NCI-H1092 treated with DMSO at 0.1 percent for 48 hours (cell line): Measurements from ENCODE around the gene FBXL4.

ENCODE experiments used
- DNase-seq: peaks from one replicate; lab custom pipeline; 2025; lab: John Stamatoyannopoulos, UW

Gene FBXL4

DNA sequence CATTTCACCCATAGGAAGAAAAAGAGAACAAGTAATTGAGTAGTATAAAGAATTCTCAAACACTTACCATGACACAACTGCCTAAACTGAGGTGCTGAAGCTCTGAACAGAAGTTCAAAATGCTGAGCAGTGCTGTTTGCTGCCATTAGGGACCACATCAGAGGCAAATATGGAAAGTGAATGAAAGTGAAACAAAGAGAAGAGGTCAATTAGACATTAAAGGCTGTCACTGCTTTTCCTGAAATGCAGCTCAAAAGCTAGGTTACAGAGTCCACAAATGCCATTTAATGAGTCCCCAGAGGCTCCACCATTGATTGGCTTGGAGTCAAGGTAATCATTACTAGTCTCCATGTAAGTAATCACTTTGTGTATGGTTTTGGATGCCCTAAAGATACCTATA is 67.3 kb downstream of the FBXL4 start:
- no peak for DNase-seq

DNA sequence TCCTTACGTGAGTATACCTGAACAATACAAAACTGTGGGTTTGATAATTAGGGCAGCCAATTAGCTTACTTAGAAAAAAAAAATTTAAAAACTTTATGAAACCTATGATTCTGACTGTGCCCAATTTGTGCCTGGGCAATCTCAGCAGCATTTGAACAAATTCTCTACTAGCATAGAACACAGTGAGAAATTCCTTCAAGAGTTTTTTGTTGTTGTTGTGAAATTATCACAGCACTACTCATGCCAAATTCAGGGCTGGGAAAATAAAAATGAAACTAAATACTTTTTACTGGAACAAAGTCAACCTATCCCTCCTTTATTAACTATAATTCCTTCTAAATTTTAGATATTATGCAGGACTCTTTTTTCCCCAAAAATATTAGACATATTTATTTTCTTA is 70.5 kb downstream of the FBXL4 start:
- no peak for DNase-seq

DNA sequence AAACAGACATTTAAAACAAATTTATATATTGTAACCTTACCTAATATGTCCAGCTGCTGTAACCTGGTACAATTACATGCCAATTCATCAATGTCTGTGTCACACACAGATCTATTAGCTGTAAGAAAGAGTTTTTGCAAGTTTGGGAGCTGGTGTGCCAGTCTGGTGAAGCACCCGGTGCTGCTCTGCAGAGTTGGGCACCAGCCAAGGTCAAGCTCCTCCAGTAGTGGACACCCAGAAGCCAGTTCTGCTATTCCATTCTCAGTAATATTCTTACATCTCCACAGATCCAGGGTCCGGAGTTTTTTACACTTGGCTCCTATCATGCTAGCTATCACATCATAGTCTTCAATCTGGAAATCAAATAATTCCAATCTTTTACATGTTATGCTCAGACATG is 72.4 kb downstream of the FBXL4 start:
- no peak for DNase-seq

DNA sequence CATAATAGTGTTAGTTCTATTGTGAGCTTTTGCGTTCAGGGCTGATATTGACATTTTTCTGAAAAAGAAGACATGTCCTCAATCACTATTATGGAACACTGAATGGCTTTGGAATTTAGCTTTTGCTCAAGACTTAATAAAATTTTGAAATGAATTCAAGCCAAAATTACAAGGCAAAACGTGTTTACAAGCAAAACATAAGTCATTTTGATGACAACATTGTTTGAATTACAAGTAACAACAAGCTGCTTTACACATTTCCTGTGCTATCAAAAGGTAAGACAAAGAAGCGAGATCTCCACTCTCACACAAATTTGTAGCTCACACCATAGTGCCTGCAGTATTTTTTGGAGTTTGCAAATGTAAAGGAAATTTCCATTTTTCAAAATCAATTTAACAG is 75.9 kb downstream of the FBXL4 start:
- DNase-seq: no peak

DNA sequence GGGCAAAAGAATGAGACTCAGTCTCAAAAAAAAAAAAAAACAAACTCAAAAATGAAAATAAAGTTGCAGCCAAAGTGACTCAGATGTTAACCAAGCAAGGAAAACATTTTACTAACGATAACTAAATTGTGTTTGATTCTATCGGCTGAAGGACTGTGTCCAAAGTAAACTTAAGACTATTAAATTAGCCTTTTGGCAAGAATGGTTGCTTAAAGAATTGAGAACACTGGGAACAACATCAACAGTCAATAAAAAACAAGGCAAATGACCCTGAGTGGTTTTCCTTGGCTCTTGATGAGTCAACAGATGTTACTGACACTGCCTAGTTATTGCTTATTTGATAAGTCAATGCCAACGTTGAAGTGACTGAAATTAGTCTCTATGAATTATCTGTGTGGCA is 76.7 kb downstream of the FBXL4 start:
- DNase-seq: no peak

DNA sequence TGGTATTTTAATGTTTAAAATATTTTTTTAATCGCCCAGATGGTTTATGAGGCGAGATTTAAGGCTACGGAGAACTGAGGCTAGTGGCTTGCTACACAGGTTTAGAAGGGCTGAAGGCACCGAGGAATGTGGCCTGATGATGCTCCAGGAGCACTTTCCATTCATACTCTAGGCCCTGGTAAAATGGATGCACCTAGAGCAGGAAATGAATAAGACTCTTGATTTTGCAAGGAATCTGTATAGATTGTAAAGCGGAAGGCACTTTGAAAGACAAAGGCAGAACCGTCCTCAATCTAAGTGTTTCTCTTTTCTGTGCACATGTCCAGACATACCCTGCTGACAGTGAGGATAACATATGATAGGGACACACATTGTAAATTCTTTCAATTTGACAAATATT is 83.2 kb downstream of the FBXL4 start:
- DNase-seq: no peak

DNA sequence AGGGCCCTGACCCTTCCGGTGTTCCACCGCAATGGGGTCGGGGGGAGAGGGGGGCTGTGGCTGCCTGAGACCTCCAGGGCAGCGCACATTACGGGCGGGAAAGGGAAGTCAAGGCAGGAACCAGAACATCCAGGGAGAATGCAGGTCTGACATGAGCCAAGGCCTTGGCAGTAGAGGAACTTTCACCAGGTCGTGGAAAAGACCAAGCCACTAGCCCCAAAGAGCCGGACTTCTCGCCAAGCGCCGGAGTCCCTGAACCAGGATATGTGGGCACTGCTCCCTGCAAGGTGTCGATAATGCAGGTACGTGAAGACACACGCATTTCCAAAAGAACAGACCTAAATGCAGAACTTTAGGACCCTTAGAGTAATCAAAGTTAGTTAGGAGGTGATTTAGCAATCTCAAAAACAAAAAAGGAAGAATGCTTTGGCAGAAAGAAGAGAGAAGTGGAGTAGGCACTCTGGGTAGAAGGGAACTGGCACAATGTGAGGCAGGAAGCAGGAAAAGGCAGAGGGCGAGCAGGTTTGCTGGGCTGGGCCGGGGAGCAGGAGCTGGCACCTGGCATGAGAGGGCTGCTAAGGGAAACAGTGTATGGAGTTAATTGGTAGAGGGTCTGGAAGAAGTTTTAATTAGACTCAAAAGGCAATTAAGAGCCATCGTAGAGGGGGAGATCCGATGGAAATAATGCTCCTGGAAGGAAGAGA is 99.1 kb downstream of the FBXL4 start:
- no peak for DNase-seq

DNA sequence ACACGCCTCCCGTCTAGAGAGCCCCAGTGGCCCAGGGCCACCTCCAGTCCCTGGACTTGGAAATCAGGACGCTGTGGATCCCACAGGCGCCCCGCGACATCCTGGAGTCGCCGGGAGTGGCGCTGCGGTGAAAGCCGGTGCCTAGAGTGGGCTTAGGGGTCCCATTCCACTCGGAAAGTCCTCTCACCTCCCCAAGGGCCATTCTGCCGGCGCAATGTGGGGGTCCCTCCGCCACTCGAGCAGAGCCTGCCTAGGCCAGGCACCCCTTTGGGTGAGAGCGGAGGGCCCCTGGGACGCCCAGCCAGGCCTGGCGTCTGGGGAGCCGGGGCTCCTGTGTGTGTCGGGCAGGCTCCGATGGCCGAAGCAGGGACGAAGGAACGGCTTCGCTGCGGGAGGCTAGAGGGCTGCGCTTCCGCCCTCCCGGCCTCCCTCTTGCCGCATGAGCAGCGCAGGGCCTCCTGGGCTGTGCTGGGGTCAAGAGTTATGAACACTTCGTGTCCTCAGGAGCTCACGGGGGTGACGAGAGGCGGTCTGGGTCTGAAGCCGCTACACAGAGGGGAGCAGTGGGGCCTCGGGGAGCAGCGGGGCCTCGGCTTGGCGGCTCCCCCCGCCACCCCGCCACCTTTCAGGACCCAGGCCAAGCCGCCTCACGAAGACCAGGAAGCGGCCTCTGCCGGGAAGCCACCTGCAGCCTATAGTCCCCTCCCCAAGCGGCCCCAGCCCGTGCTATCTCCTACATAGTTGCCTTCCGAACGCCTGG is 99.8 kb downstream of the FBXL4 start:
- DNase-seq: no peak

DNA sequence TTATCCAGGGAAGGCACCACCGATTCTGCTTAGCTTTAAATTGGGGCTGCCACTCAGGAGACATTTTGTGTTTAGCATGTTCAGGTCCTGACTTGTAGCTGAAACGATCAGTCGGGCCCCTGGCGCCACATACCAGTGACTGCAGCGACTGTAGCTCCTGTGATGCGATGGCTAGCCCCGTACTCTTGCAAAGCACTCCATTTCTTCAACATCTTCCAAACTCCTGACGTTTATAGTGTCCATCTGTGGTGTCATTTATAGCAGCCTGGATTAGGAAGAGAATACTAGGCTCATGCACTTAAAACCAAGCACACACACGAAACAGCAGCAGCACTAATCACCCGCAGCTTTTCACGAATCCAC is 100.3 kb downstream of the FBXL4 start:
- DNase-seq: no peak

DNA sequence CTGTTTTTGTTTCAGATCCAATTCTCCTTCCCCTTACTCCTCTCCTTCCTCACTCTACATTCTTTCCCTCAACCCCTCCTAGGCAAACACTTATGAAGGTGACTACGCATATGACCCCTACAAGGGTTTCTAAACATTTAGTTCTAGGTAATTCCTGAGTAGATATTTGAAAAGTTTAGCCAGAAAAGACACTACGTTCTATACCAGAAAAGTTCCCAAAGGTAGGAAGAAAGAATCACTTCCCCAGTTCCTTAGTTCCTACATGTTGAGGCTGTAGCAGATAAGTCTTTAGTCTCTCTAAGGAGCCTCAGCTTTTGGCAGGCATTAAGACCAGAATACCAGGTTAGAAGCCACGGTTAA is 101.7 kb downstream of the FBXL4 start:
- no peak for DNase-seq

DNA sequence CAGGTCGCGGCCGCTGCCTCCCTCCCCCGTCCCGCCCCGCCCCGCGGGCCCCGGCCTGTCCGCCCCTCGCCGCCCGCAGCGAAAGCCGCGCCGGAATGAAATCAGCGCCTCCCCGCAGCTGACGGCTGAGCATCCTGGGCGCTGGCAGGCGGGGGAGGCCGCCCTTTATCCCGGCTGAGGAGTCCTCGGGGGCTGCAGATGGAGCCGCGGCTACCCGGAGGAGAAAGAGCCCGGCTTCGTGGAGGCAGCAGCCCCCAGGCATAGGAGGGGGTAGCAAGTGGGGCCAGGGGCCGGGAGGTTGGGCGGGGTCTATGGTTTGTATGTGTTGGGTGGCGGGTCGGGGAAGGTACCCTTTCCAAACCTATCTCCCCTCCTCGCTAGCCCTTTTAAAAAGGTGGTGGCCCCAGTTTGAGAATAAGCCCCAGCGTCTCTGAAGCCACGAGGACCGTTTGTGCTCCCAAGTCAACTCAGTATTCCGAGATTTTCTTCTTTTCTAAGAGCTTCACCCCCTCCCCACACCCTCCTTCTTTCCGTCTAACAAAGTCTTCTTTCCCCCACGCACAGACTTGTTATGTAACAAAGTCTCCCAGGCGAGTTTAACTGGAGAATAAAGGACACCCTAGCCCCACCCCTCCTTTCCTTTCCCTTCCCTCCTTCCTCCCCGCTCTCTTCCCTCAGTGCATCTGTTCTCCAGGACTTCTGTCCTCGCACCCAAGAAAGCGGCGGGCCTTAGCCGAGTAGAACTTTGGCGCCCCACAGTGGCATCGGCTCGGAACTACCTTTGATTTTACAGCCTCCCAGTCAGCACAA is 102.3 kb downstream of the FBXL4 start:
- peak; percentile 83 for DNase-seq

DNA sequence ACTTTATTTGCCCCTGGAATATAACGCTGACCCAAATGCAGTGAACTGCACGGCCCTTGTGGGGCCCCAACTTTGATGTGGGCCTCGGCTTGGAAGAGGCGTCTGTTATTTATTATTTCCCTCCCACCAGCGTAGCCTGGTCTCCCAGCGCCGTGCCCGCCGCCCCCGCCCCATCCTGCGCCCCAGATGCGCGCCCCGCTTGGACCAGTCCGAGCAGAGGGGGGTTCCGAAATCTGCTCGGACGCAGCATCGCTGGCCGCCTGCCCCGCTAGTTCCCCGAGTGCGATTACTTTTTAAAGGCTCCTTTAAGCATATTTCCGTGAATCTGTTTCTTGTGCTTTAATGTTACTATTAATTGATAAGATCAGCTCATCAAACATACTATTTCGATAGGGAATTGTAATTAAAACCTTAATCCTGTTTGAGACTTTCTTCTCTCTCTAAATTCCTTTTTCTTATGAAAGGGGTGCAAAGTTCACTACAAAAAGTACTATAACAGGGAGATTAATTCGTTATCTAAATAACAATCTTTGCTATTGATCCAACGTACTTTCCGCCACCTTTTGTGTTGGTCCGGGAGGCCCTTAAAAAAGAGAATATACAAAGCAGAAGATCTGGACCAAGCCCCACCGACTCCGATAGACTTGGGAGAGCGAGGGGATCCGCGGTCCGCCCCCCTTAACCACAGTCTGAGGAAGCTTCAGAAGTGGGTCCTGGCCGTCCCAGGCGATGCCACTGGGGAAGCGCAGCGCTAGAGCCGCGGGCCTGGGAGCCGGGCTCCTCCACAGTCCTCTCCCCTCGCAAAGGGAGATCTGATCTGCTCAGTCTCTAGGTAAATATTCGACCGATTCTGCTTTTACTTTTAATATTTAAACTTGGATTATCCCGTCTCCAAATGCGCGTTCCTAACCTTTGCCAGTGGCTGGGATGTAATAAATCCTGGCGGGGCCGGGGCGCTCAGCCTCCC is 103.2 kb downstream of the FBXL4 start:
- no peak for DNase-seq

DNA sequence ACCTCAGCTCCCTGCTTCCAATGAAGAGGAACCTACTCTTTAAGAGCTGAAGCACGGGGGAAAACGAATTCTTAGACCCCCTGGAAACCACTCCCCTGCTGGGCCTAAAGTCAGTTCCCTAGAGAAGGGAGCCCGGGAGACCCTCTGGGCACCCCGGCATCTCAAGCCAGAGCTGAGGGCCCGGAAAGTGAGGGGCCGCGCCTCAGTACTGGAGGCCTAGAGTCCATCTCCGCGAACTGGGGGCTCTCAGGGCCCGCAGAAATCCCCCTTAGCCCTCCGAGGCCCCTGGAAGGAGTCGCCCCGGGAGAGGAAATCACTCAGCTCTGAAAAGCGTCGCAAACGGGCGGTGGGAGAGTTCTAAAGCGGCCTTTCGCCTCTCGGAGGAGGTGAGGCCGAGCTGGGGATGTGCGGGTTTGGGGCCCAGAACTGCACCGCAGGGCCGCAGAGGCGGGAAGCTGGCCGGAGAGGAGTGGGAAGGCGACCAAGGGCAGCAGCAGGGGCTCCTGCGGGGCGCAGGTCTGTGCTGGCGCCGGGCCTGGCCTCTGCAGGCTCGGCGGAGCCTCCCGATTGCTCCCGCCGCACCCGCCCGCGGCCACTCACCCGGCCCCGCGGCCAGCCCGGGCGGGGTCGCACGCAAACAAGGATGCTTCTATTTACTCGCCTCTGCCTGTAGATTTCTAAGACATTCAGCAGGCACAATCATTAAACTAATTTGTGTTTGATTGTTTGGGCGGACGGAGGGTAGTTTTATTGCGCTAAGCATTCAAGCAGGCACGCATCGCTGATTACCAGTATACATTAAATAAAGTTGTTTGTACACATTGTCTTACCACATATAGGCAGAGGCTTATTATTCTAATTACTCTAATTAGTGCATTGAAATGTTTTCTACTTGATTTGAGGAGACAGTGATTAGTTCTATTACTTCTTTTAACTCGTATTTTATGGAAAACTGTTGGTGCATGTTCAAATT is 104.2 kb downstream of the FBXL4 start:
- no peak for DNase-seq

DNA sequence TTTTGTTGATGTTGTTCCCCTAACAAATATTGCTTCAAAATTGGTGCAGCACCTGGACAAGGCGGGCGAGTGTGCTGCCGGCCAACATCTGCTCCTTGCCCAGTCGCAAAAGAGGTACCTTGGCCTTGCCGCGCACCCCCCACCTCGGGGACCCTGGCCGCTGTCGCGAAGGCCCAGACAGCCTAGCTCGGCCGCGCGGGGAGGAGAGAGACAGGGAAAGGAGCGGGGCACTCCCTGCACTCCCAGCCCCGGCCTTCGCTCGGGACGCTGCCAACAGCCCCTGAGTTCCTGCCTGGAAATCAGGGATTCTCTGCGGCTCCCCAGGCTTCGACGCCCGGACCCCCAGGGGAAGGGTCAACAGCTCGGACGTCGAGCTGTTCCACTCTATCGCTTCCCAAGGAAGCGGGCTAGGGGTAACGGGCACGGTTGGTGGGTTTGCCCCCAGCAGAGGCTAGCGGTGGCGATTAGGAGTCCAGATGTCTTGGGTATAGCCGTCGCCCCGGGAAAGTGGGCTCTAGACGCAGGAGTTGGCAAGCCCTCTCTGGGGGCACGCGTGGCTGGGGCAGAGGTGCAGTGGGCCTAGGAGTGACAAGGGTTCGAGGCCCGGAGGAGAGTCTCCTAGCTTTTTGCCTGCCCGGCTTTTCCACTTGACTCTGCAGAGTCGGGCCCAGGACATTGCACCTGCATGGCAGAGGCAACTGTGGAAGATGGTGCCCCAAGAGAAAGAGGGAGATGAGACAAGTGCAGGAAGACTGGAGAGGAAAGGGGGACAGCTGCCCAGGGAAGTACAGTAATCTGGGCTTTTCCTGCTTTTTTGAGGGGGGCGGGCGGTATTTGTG is 105.2 kb downstream of the FBXL4 start:
- no peak for DNase-seq

DNA sequence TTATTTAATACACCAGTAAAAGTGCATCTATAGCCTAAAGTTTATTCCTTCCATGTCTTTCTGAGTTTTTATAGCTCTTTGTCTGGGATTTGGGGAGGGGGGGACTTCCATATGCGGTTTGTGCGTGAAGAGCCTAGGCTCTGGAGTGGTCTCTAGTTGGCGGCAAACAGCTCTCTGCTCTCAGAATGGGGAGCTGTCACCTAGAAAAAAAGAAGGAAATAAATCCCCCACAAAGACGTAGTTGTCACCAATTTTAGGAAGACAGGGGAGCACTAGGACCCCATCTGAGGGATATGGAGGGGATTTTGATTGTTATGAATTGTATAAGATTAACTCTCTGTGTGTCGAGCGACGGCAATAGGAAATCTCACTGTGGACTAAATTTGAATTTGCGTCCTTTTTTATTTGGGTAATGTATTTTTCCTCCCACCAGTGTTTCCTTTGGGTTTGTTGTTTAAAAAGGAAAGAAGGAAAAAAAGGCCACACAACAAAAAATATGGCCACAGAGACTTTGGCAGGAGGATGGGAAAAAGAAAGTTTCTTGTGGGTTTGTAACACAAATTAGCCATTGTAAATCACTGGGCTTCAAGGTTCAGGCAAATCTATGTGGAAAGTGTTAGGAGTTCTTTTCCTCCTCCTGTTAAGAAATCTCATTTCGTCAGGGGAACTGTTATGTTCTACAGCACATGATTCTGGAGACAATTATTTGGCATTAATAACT is 106.0 kb downstream of the FBXL4 start:
- DNase-seq: no peak

DNA sequence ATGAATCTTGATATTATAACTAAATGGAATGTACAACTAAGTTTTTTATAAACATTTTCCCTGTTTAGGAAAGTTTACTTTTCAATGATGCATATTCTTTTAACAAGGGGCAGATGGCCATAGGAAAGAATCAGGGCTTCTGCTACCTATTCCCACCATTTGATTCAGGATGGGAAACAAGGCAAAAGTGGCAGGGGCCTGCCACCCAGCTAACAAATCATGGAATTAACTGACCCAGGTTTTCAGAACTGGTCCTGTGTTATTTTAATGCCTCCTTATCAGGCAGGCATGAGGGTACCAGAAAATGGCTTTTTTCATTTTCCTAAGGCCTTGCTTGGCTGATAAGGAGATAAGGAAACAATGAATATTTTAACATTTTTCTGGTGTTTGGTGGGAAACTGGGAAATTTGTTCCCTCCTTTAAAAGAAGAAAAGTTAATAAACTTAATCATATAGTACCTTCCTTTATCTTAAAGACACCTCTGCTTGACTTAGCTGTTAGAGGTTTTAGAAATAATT is 106.7 kb downstream of the FBXL4 start:
- DNase-seq: no peak

DNA sequence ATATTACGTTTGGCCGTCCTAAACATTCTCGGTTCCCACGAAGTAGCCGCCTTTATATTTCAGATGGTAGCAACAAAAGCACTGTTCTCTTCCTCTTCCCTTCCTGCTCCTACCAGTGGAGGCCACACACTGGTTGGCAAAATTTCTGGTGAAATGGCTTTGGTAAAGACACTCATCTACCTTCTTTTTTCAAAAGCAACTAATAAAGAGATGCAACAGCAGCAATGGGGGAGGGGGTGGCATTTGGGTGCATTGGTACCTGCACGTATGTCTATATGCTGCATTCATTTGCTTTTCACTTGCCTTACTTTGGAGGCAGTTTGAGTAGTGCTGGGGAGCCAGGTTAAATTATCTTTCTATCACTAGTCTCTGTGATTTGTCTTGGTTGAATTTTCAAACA is 107.4 kb downstream of the FBXL4 start:
- DNase-seq: no peak

DNA sequence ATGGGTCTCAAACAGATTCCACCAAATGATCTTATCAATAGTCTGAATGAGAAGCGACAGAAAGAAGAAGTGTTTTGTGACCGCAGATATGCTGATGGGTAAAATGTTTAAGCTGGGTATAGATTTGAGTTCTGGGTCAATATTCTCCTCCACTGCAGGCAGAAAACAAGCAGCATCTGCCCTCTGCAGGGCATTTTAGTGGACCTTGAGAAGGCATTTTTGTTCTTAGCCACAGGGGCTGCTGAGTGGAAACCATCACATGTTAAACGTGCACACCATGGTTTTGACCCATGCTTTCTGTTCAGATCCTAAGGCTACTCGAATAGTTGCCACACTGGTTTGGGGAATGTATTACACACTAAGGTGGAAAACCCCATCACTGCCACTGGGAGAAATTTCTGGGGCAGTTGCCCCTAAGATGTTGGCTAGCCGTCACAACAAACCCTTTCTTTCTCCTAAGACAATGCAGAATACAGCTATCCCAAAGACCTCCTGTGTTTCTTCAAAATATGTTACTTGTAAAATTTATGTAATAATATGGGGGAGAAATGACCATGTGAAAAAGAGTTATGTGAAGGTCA is 107.9 kb downstream of the FBXL4 start:
- peak; percentile 17 for DNase-seq

DNA sequence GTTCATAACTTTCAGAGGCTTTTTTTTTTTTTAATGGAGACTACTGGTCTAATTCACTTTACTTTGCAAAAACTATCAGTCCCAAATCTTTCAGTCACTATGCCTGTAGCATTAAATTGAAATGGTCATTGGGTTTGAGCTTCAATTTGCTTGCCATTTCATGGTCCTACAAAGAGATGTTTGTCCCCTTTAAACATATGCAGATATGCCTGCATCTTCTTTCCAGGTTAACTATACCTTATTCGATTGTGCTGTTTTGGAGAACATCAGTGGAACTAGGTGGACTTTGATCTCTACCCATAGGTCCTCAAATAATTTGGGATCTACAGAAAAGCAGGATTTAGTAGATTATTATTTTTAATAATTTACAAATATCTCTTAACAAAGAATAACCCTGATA is 108.8 kb downstream of the FBXL4 start:
- no peak for DNase-seq
